A673 (cell line): ENCODE results near the gene CDH4.

ENCODE experiments used
- CTCF ChIP-seq: fragments of 300-800, 200-600 bp; sonication (generic); conservative IDR thresholded peaks from 2 replicates; pipeline ENCODE4 v1.5.1; 2017; ENCODE audit warnings: low read depth, mild to moderate bottlenecking, antibody characterized with exemption, low read length, moderate library complexity, mixed read lengths
- EZH2 ChIP-seq: fragments of 200-600 bp; sonication (generic); IDR thresholded peaks from 2 replicates; pipeline ENCODE4 v1.6.1; 2017; ENCODE audit warnings: borderline replicate concordance, low read depth, mild to moderate bottlenecking, mixed read lengths, antibody characterized with exemption, low read length; ENCODE audit not compliant: poor library complexity, severe bottlenecking

GRCh38 chr20:61300293-61300692, 48.2 kb downstream of the CDH4 start:
- no peak for TF ChIP-seq CTCF
- no peak for TF ChIP-seq EZH2
